ENCODE results near the gene TLR7. TPM values are rescaled to one million over a fixed set of nuclear protein-coding genes. Genes with fewer than 3 reads are reported as not detected.

The TLR7 gene
- total and polyA plus RNA-seq, 2 donors (not counting 3 experiments of a cell fraction or from before 2014, with no cell fraction given), result not detected

GRCh38 chrX:12910423-12911121 lies 43.7 kb downstream of the TLR7 start:
- Histone ChIP-seq H4K20me1 (replicated peaks; ENCODE audit: control insufficient read depth, extremely low read depth, insufficient read depth, low read length) (no peaks in the 10 kb centered on the region), H3K36me3 (ENCODE audit: control insufficient read depth in 2 of 2, extremely low read depth in 1 of 2, insufficient read depth in 2 of 2, low read length in 2 of 2) (no peaks in the 10 kb centered on the region), H3K4me3 (replicated peaks in 1 of 3; ENCODE audit: insufficient read depth in 1 of 3, low read depth in 1 of 3, low read length in 3 of 3) (no peak overlapping the region), H2AFZ (ENCODE audit: low read depth, low read length) (no peak overlapping the region), H3K9me3 (replicated peaks; ENCODE audit: control insufficient read depth, insufficient read depth, low read length) (no peaks in the 10 kb centered on the region), H3K4me1 (ENCODE audit: control insufficient read depth, extremely low read depth, insufficient read depth, low read length) (no peaks in the 10 kb centered on the region), H3K79me2 (ENCODE audit: control insufficient read depth, insufficient read depth, low read length) (no peaks in the 10 kb centered on the region), H3K27me3 (ENCODE audit: control insufficient read depth in 2 of 2, insufficient read depth in 2 of 2, low read length in 2 of 2) (no peaks in the 10 kb centered on the region), H3K9me1 (replicated peaks; ENCODE audit: control insufficient read depth, extremely low read depth, insufficient read depth, low read length) (no peaks in the 10 kb centered on the region), H3K9ac (replicated peaks; ENCODE audit: extremely low read depth, insufficient read depth, low read length) (no peak overlapping the region), H3K27ac (ENCODE audit: insufficient read depth, low read depth, low read length) (no peak overlapping the region), H3K4me2 (ENCODE audit: insufficient read depth, low read length) (no peak overlapping the region)
- intact Hi-C loops (cut with micrococcal nuclease), result no loop called here
- dilution Hi-C loops (cut with MboI; ENCODE audit: extremely low pct_ligation_motif_present, low sequenced_read_pairs), result no loop called here
- ChIA-PET CTCF (interaction anchor here (0.8 kb wide), 1 partner anchor 10 kb away, joined by 3 read pairs; no protein-coding TSS in a partner anchor), POLR2A (no interaction called here)
- FAIRE-seq (no peak), DNase-seq (ENCODE audit: low read depth, low spot score) (no peak)
- no peak for TF ChIP-seq MAX (IDR thresholded peaks at IDR 0.05; ENCODE audit: insufficient read depth, insufficient read length)
- no peak for TF ChIP-seq MYC (IDR thresholded peaks at IDR 0.05; ENCODE audit: low read depth, low read length)
- no peak for TF ChIP-seq EZH2 (IDR thresholded peaks at IDR 0.05; ENCODE audit: borderline replicate concordance, low read depth, low read length, severe bottlenecking)
- no peak for TF ChIP-seq CTCF (IDR thresholded peaks at IDR 0.05; ENCODE audit: extremely low read depth in 1 of 2, insufficient read depth in 1 of 2, low read depth in 1 of 2, low read length in 2 of 2)
- no peak for TF ChIP-seq JUN (IDR thresholded peaks at IDR 0.05; ENCODE audit: borderline replicate concordance, insufficient read depth, insufficient read length, low read depth)
- TF ChIP-seq POLR2A (IDR thresholded peaks at IDR 0.05; ENCODE audit: low read depth, low read length), result no peak
- no peak for TF ChIP-seq GATA2 (IDR thresholded peaks at IDR 0.05; ENCODE audit: insufficient read depth, insufficient read length, low read depth, low read length)
- TF ChIP-seq POLR2AphosphoS5 (IDR thresholded peaks at IDR 0.05; ENCODE audit: insufficient read depth, low read depth, low read length), result no peak
- no peak for TF ChIP-seq FOS (IDR thresholded peaks at IDR 0.05; ENCODE audit: borderline replicate concordance, insufficient read depth, low read length)
- BruUV-seq (replicated peaks), result no TSS peak

All from endothelial cell of umbilical vein (primary cell).